Activated T-helper 2 cell treated with anti-CD3 and anti-CD28 coated beads, Interferon-gamma antibody, Interleukin-2, Interleukin-4, amounts not matched to agents 10 μg/mL and 5 μg/mL and 100 μg/mL, durations not matched to agents 14 hours and 24 hours and 36 hours (primary cell): ENCODE measurements around the gene PROSER3. TPM values are rescaled to one million over a fixed set of nuclear protein-coding genes. Genes with fewer than 3 reads are reported as not detected.

Experiments
- DNase-seq: peaks from one replicate; pipeline ENCODE4 v3.0.0; 2021; ENCODE audit warnings: low spot score
- H3K27ac Mint-ChIP-seq: one replicate; pipeline ENCODE4 v1.8.0; 2021; ENCODE audit warnings: mixed read lengths
- H3K27me3 Mint-ChIP-seq: one replicate; pipeline ENCODE4 v1.8.0; 2021; ENCODE audit warnings: low read depth, mixed read lengths
- H3K36me3 Mint-ChIP-seq: one replicate; pipeline ENCODE4 v1.8.0; 2021; ENCODE audit warnings: low read depth, mixed read lengths
- H3K4me1 Mint-ChIP-seq: one replicate; pipeline ENCODE4 v1.8.0; 2021; ENCODE audit warnings: low read depth, mixed read lengths
- H3K4me3 Mint-ChIP-seq: one replicate; pipeline ENCODE4 v1.8.0; 2021; ENCODE audit warnings: low read depth, mild to moderate bottlenecking, moderate library complexity, mixed read lengths
- H3K9me3 Mint-ChIP-seq: one replicate; pipeline ENCODE4 v1.8.0; 2021; ENCODE audit warnings: mixed read lengths
- intact Hi-C: fragments of 100-400 bp; cut with micrococcal nuclease; formaldehyde crosslinking; loops from one replicate; pipeline ENCODE4 v1.15.1; 2023
- total RNA-seq: library from RNA; stranded (reverse); gene quantifications from 2 replicates; pipeline ENCODE4 v1.2.3, GENCODE V29; 2022

PROSER3 gene
- total RNA-seq, 1 donor from 2014 or later = 41.2 TPM

- Mint-ChIP-seq H3K4me1 (peaks cover 18% of the 10 kb centered on the region), H3K27me3 (no peaks in the 10 kb centered on the region), H3K27ac (no peak overlapping the region), H3K4me3 (no peak overlapping the region), H3K36me3 (peaks cover 12% of the 10 kb centered on the region), H3K9me3 (no peaks in the 10 kb centered on the region)
- intact Hi-C loops = no loop called here
- DNase-seq = no peak
Measured at GRCh38 chr19:35773020-35773806, 15.2 kb downstream of the PROSER3 start.

GRCh38 chr19:35774274-35775045 is 16.5 kb downstream of the PROSER3 start:
- H3K27me3 Mint-ChIP-seq = no peaks in the 10 kb centered on the region

GRCh38 chr19:35775046-35775297 is 17.0 kb downstream of the PROSER3 start:
- intact Hi-C loops = loop anchor here (1.0 to 2.0 kb wide), 3 partner anchors 16 to 58 kb away; partner anchors contain the start of genes LIN37 and PROSER3
- H3K27me3 Mint-ChIP-seq = no peaks in the 10 kb centered on the region
- peaks cover 8% of the 10 kb centered on the region for H3K36me3 Mint-ChIP-seq
- DNase-seq = no peak
- H3K4me1 Mint-ChIP-seq = peaks cover 21% of the 10 kb centered on the region
- H3K9me3 Mint-ChIP-seq = no peaks in the 10 kb centered on the region
- H3K4me3 Mint-ChIP-seq = peak overlapping the region; percentile 83
- H3K27ac Mint-ChIP-seq = peak overlapping the region; percentile 20

More at GRCh38 chr19:35774274-35775045, 16.5 kb downstream of the PROSER3 start:
- Mint-ChIP-seq H3K36me3 (peaks cover 8% of the 10 kb centered on the region), H3K9me3 (no peaks in the 10 kb centered on the region), H3K27ac (no peak overlapping the region), H3K4me1 (peaks cover 21% of the 10 kb centered on the region), H3K4me3 (peak overlapping the region; percentile 83)
- intact Hi-C loops = loop anchor here (1.0 to 2.0 kb wide), 3 partner anchors 16 to 57 kb away; partner anchors contain the start of genes LIN37 and PROSER3
- DNase-seq = no peak

GRCh38 chr19:35775298-35776101 is 17.5 kb downstream of the PROSER3 start, which contains the start of gene ARHGAP33:
Gene ARHGAP33 (plus strand): TSS chr19:35775564. CDS start chr19:35775659, 95 bp downstream.
- Mint-ChIP-seq H3K27ac (peak within 1 kb of the TSS; percentile 73), H3K27me3 (no peaks in the 10 kb centered on the region), H3K36me3 (peaks cover 5% of the 10 kb centered on the region), H3K4me1 (peaks cover 21% of the 10 kb centered on the region), H3K4me3 (peak within 1 kb of the TSS; percentile 86), H3K9me3 (no peaks in the 10 kb centered on the region)
- peak; percentile 99 for DNase-seq
- intact Hi-C loops = loop anchor here (1.0 to 2.0 kb wide), 3 partner anchors 17 to 58 kb away; partner anchors contain the start of genes LIN37 and PROSER3

GRCh38 chr19:35776102-35776788 is 18.3 kb downstream of the PROSER3 start:
- Mint-ChIP-seq H3K4me3 (peak overlapping the region; percentile 86), H3K36me3 (peaks cover 7% of the 10 kb centered on the region), H3K4me1 (peaks cover 21% of the 10 kb centered on the region), H3K27ac (peak overlapping the region; percentile 73), H3K27me3 (no peaks in the 10 kb centered on the region), H3K9me3 (no peaks in the 10 kb centered on the region)
- no peak for DNase-seq
- intact Hi-C loops = no loop called here

- H3K4me1 Mint-ChIP-seq = peaks cover 21% of the 10 kb centered on the region
- intact Hi-C loops = no loop called here
- H3K36me3 Mint-ChIP-seq = peaks cover 13% of the 10 kb centered on the region
- H3K27ac Mint-ChIP-seq = no peak overlapping the region
- H3K27me3 Mint-ChIP-seq = no peaks in the 10 kb centered on the region
- peak overlapping the region; percentile 24 for H3K4me3 Mint-ChIP-seq
- DNase-seq = no peak
- no peaks in the 10 kb centered on the region for H3K9me3 Mint-ChIP-seq
Measured at GRCh38 chr19:35777086-35777841, 19.3 kb downstream of the PROSER3 start.

- Mint-ChIP-seq H3K27me3 (no peaks in the 10 kb centered on the region), H3K4me1 (peaks cover 21% of the 10 kb centered on the region), H3K27ac (no peak overlapping the region), H3K4me3 (no peak overlapping the region), H3K9me3 (no peaks in the 10 kb centered on the region), H3K36me3 (peaks cover 17% of the 10 kb centered on the region)
- no peak for DNase-seq
- intact Hi-C loops = no loop called here
Measured at GRCh38 chr19:35777961-35778360, 20.0 kb downstream of the PROSER3 start.

- Mint-ChIP-seq H3K4me3 (no peak overlapping the region), H3K4me1 (peaks cover 21% of the 10 kb centered on the region), H3K27me3 (no peaks in the 10 kb centered on the region), H3K36me3 (peaks cover 24% of the 10 kb centered on the region), H3K9me3 (no peaks in the 10 kb centered on the region), H3K27ac (no peak overlapping the region)
- intact Hi-C loops = no loop called here
- DNase-seq = no peak
Measured at GRCh38 chr19:35779033-35779432, 21.1 kb downstream of the PROSER3 start.

GRCh38 chr19:35780058-35780457 is 22.1 kb downstream of the PROSER3 start:
- no peak overlapping the region for H3K4me3 Mint-ChIP-seq
- intact Hi-C loops = no loop called here
- peaks cover 24% of the 10 kb centered on the region for H3K36me3 Mint-ChIP-seq
- H3K4me1 Mint-ChIP-seq = peaks cover 15% of the 10 kb centered on the region
- H3K27me3 Mint-ChIP-seq = no peaks in the 10 kb centered on the region
- no peak for DNase-seq
- no peaks in the 10 kb centered on the region for H3K9me3 Mint-ChIP-seq
- no peak overlapping the region for H3K27ac Mint-ChIP-seq

GRCh38 chr19:35780717-35781116 is 22.7 kb downstream of the PROSER3 start:
- Mint-ChIP-seq H3K4me1 (peaks cover 15% of the 10 kb centered on the region), H3K4me3 (no peak overlapping the region), H3K36me3 (peaks cover 24% of the 10 kb centered on the region), H3K27ac (no peak overlapping the region), H3K27me3 (no peaks in the 10 kb centered on the region), H3K9me3 (no peaks in the 10 kb centered on the region)
- DNase-seq = no peak
- intact Hi-C loops = no loop called here

- H3K9me3 Mint-ChIP-seq = no peaks in the 10 kb centered on the region
- DNase-seq = no peak
- no peaks in the 10 kb centered on the region for H3K27me3 Mint-ChIP-seq
- intact Hi-C loops = no loop called here
- no peak overlapping the region for H3K27ac Mint-ChIP-seq
- H3K4me3 Mint-ChIP-seq = no peak overlapping the region
- H3K36me3 Mint-ChIP-seq = peaks cover 24% of the 10 kb centered on the region
- peaks cover 8% of the 10 kb centered on the region for H3K4me1 Mint-ChIP-seq
Measured at GRCh38 chr19:35781650-35782049, 23.7 kb downstream of the PROSER3 start.
